ENCODE results near the gene CMYA5. TPM values are rescaled to one million over a fixed set of nuclear protein-coding genes. Genes with fewer than 3 reads are reported as not detected.

Gene CMYA5
- total and polyA plus RNA-seq, 9 of the 15 experiments (the other 6 are each of a cell fraction or from before 2014, with no cell fraction given) = 0.18 to 1.1 (median 0.32) TPM

DNA sequence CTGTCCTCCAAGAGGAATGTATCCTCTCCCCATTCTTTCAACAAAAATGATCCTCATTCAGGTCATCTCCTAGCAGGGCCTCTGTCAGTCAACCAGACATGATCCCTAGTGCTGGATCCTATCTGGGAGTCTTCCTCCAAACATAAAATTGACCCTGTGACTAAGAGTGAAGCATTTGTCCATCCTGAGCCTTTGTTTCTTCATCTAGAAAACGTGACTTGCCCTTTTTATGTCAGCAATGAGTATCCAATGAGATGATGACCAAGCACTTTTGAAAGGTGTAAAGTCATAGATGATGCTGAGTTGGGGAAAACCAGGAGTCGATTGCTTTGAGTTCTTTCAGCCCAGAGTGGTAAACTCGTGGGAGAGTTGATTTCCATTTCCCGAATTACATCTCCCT is 143.3 kb downstream of the CMYA5 start:
- no peak overlapping the region for H3K9ac ChIP-seq (ENCODE audit: insufficient read depth in 1 of 2, low read depth in 2 of 2, low read length in 2 of 2)
- H3K9me3 ChIP-seq (replicated peaks; ENCODE audit: control insufficient read depth, insufficient read depth, low read depth, low read length) = no peaks in the 10 kb centered on the region
- no peaks in the 10 kb centered on the region for H3K79me2 ChIP-seq (ENCODE audit: control insufficient read depth, insufficient read depth, low read length)
- H3K9me1 ChIP-seq (ENCODE audit: control insufficient read depth, insufficient read depth, low read length) = no peaks in the 10 kb centered on the region
- H3K4me2 ChIP-seq (ENCODE audit: insufficient read depth, low read length) = no peak overlapping the region; the same call in 1 of the 2 replicates
- no TSS peak for BruUV-seq (replicated peaks)
- ChIA-PET POLR2A (no interaction called here), CTCF (ENCODE audit: low intra/inter-chr PET ratio) (no interaction called here)
- ATAC-seq (peak; percentile 47), FAIRE-seq (peak; percentile 75), DNase-seq (ENCODE audit: extremely low read depth in 1 of 4, low spot score in 3 of 4) (peak in 1 of 4 experiments; percentile 23)
- no peak overlapping the region for H3K4me3 ChIP-seq
- H3K27ac ChIP-seq (ENCODE audit: extremely low read depth, low read depth, low read length) = no peak overlapping the region
- H3K36me3 ChIP-seq (ENCODE audit: control insufficient read depth, insufficient read depth, low read length) = no peaks in the 10 kb centered on the region
- peaks cover 8 to 10% of the 10 kb centered on the region in 2 experiments; a peak in 4 of 5 replicates for H3K4me1 ChIP-seq (replicated peaks in 1 of 2; ENCODE audit: control insufficient read depth in 2 of 2, insufficient read depth in 2 of 2, low read length in 2 of 2)
- H3K27me3 ChIP-seq (ENCODE audit: control insufficient read depth in 2 of 2, insufficient read depth in 2 of 2, low read length in 2 of 2) = peaks cover 0 to 6% of the 10 kb centered on the region in 2 experiments; a peak in 1 of 5 replicates
- H2AFZ ChIP-seq (ENCODE audit: low read depth, low read length) = peak overlapping the region; percentile 46
- 10% methylated on average over 4 of the region's 4 CpGs for WGBS (ENCODE audit: insufficient coverage, low coverage, missing lambda C conversion rate)
- H4K20me1 ChIP-seq (replicated peaks; ENCODE audit: control insufficient read depth, insufficient read depth, low read length) = no peaks in the 10 kb centered on the region
- in situ Hi-C loops (cut with MboI) = no loop called here
- intact Hi-C loops (cut with micrococcal nuclease) = no loop called here
- TF ChIP-seq POLR2AphosphoS2 (IDR thresholded peaks at IDR 0.05; ENCODE audit: low read length) (no peak), ZNF354B (CRISPR knock-in tag; IDR thresholded peaks at IDR 0.05) (no peak)
- TF ChIP-seq, protein P1, sequence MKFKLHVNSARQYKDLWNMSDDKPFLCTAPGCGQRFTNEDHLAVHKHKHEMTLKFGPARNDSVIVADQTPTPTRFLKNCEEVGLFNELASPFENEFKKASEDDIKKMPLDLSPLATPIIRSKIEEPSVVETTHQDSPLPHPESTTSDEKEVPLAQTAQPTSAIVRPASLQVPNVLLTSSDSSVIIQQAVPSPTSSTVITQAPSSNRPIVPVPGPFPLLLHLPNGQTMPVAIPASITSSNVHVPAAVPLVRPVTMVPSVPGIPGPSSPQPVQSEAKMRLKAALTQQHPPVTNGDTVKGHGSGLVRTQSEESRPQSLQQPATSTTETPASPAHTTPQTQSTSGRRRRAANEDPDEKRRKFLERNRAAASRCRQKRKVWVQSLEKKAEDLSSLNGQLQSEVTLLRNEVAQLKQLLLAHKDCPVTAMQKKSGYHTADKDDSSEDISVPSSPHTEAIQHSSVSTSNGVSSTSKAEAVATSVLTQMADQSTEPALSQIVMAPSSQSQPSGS (CRISPR knock-in tag; IDR thresholded peaks at IDR 0.05) = no peak
- TF ChIP-seq, protein P2, sequence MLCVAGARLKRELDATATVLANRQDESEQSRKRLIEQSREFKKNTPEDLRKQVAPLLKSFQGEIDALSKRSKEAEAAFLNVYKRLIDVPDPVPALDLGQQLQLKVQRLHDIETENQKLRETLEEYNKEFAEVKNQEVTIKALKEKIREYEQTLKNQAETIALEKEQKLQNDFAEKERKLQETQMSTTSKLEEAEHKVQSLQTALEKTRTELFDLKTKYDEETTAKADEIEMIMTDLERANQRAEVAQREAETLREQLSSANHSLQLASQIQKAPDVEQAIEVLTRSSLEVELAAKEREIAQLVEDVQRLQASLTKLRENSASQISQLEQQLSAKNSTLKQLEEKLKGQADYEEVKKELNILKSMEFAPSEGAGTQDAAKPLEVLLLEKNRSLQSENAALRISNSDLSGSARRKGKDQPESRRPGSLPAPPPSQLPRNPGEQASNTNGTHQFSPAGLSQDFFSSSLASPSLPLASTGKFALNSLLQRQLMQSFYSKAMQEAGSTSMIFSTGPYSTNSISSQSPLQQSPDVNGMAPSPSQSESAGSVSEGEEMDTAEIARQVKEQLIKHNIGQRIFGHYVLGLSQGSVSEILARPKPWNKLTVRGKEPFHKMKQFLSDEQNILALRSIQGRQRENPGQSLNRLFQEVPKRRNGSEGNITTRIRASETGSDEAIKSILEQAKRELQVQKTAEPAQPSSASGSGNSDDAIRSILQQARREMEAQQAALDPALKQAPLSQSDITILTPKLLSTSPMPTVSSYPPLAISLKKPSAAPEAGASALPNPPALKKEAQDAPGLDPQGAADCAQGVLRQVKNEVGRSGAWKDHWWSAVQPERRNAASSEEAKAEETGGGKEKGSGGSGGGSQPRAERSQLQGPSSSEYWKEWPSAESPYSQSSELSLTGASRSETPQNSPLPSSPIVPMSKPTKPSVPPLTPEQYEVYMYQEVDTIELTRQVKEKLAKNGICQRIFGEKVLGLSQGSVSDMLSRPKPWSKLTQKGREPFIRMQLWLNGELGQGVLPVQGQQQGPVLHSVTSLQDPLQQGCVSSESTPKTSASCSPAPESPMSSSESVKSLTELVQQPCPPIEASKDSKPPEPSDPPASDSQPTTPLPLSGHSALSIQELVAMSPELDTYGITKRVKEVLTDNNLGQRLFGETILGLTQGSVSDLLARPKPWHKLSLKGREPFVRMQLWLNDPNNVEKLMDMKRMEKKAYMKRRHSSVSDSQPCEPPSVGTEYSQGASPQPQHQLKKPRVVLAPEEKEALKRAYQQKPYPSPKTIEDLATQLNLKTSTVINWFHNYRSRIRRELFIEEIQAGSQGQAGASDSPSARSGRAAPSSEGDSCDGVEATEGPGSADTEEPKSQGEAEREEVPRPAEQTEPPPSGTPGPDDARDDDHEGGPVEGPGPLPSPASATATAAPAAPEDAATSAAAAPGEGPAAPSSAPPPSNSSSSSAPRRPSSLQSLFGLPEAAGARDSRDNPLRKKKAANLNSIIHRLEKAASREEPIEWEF (CRISPR knock-in tag; IDR thresholded peaks at IDR 0.05) = no peak

Data from K562 (cell line).